Measurements from ENCODE around the gene APOBEC3C.

Gene APOBEC3C

GRCh38 chr22:39027717-39028116 lies 13.7 kb downstream of the APOBEC3C start:
- no peak overlapping the region for H3K4me3 ChIP-seq (ENCODE audit: insufficient read depth, low read length, poor library complexity, severe bottlenecking)
- H3F3A ChIP-seq (ENCODE audit: insufficient read depth) = no peaks in the 10 kb centered on the region

DNA sequence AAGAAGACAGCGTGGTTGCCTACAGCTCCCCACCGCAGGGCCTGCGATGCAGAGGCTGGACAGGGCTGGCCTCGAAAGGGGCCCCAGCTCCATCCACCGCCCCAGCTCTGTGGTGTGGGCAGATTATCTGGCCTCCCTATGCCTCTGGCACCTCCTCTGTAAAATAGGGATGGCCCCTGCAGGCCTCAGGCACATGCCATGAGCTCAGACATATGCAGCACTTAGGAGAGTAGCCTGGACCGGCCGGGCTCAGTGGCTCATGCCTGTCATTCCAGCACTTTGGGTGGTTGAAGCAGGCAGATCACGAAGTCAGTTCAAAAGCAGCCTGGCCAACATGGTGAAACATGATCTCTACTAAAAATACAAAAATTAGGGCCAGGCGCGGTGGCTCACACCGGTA lies 14.2 kb downstream of the APOBEC3C start:
- Histone ChIP-seq H3K36me3 (ENCODE audit: low read length) (no peaks in the 10 kb centered on the region), H3F3A (ENCODE audit: insufficient read depth) (no peaks in the 10 kb centered on the region), H3K27ac (ENCODE audit: low read depth, low read length) (no peak overlapping the region), H3K9me3 (ENCODE audit: insufficient read depth, low read length) (no peaks in the 10 kb centered on the region), H3K9ac (ENCODE audit: low read length) (no peak overlapping the region), H3K27me3 (ENCODE audit: low read length) (no peaks in the 10 kb centered on the region), H3K4me2 (ENCODE audit: low read depth, low read length, poor library complexity, severe bottlenecking) (no peak overlapping the region), H3K9me2 (replicated peaks; ENCODE audit: insufficient read depth, low read length) (no peaks in the 10 kb centered on the region), H2AFZ (ENCODE audit: low read depth, low read length, severe bottlenecking) (no peak overlapping the region), H4K20me1 (ENCODE audit: low read depth, low read length) (no peaks in the 10 kb centered on the region), H3K79me2 (ENCODE audit: insufficient read depth, low read length) (no peaks in the 10 kb centered on the region), H3K4me3 (ENCODE audit: insufficient read depth, low read length, poor library complexity, severe bottlenecking) (no peak overlapping the region)
- TF ChIP-seq EZH2phosphoT487 (conservative IDR thresholded peaks at IDR 0.05; ENCODE audit: low read length) = no peak
- TF ChIP-seq, protein P1, sequence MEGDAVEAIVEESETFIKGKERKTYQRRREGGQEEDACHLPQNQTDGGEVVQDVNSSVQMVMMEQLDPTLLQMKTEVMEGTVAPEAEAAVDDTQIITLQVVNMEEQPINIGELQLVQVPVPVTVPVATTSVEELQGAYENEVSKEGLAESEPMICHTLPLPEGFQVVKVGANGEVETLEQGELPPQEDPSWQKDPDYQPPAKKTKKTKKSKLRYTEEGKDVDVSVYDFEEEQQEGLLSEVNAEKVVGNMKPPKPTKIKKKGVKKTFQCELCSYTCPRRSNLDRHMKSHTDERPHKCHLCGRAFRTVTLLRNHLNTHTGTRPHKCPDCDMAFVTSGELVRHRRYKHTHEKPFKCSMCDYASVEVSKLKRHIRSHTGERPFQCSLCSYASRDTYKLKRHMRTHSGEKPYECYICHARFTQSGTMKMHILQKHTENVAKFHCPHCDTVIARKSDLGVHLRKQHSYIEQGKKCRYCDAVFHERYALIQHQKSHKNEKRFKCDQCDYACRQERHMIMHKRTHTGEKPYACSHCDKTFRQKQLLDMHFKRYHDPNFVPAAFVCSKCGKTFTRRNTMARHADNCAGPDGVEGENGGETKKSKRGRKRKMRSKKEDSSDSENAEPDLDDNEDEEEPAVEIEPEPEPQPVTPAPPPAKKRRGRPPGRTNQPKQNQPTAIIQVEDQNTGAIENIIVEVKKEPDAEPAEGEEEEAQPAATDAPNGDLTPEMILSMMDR (IDR thresholded peaks at IDR 0.05; ENCODE audit: insufficient read depth, low read length, poor library complexity, severe bottlenecking) = no peak

More at GRCh38 chr22:39027717-39028116, 13.7 kb downstream of the APOBEC3C start:
- Histone ChIP-seq H4K20me1 (ENCODE audit: low read depth, low read length) (no peaks in the 10 kb centered on the region), H3K27me3 (ENCODE audit: low read length) (no peaks in the 10 kb centered on the region), H3K27ac (ENCODE audit: low read depth, low read length) (no peak overlapping the region), H3K79me2 (ENCODE audit: insufficient read depth, low read length) (no peaks in the 10 kb centered on the region), H3K36me3 (ENCODE audit: low read length) (no peaks in the 10 kb centered on the region), H3K4me2 (ENCODE audit: low read depth, low read length, poor library complexity, severe bottlenecking) (no peak overlapping the region), H3K9me3 (ENCODE audit: insufficient read depth, low read length) (no peaks in the 10 kb centered on the region), H3K9ac (ENCODE audit: low read length) (no peak overlapping the region), H2AFZ (ENCODE audit: low read depth, low read length, severe bottlenecking) (no peak overlapping the region), H3K9me2 (replicated peaks; ENCODE audit: insufficient read depth, low read length) (no peaks in the 10 kb centered on the region)
- no peak for TF ChIP-seq EZH2phosphoT487 (conservative IDR thresholded peaks at IDR 0.05; ENCODE audit: low read length)
- TF ChIP-seq, protein P1 (IDR thresholded peaks at IDR 0.05; ENCODE audit: insufficient read depth, low read length, poor library complexity, severe bottlenecking) = no peak

DNA sequence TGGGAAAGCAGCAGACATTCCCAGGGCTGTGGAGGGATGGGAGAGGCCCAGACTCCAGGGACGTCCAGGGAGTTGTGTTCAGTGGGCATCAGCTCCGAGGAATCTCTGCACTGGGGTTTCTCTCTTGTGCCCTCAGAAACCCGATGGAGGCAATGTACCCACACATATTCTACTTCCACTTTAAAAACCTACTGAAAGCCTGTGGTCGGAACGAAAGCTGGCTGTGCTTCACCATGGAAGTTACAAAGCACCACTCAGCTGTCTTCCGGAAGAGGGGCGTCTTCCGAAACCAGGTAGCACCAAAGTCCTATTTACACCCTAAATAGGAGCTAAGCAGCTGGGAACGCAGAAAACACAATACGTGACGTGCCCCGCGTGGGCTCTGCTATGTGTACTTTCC lies 15.2 kb downstream of the APOBEC3C start:
- Histone ChIP-seq H3K27me3 (ENCODE audit: low read length) (no peaks in the 10 kb centered on the region), H2AFZ (ENCODE audit: low read depth, low read length, severe bottlenecking) (no peak overlapping the region), H3K9me2 (replicated peaks; ENCODE audit: insufficient read depth, low read length) (no peaks in the 10 kb centered on the region), H4K20me1 (ENCODE audit: low read depth, low read length) (no peaks in the 10 kb centered on the region), H3K4me3 (ENCODE audit: insufficient read depth, low read length, poor library complexity, severe bottlenecking) (no peak overlapping the region), H3K9ac (ENCODE audit: low read length) (no peak overlapping the region), H3K79me2 (ENCODE audit: insufficient read depth, low read length) (no peaks in the 10 kb centered on the region), H3K9me3 (ENCODE audit: insufficient read depth, low read length) (no peaks in the 10 kb centered on the region), H3K4me2 (ENCODE audit: low read depth, low read length, poor library complexity, severe bottlenecking) (no peak overlapping the region), H3K27ac (ENCODE audit: low read depth, low read length) (no peak overlapping the region), H3F3A (ENCODE audit: insufficient read depth) (no peaks in the 10 kb centered on the region), H3K36me3 (ENCODE audit: low read length) (no peaks in the 10 kb centered on the region)
- TF ChIP-seq, protein P1 (IDR thresholded peaks at IDR 0.05; ENCODE audit: insufficient read depth, low read length, poor library complexity, severe bottlenecking) = no peak
- TF ChIP-seq EZH2phosphoT487 (conservative IDR thresholded peaks at IDR 0.05; ENCODE audit: low read length) = no peak
